ENCODE results near the gene UNC45A. TPM values are rescaled to one million over a fixed set of nuclear protein-coding genes. Genes with fewer than 3 reads are reported as not detected.

UNC45A gene
- total and polyA plus RNA-seq, 2 of the 13 experiments (the other 11 are each of a cell fraction or from before 2014, with no cell fraction given) = 33.8 to 39.7 TPM

DNA sequence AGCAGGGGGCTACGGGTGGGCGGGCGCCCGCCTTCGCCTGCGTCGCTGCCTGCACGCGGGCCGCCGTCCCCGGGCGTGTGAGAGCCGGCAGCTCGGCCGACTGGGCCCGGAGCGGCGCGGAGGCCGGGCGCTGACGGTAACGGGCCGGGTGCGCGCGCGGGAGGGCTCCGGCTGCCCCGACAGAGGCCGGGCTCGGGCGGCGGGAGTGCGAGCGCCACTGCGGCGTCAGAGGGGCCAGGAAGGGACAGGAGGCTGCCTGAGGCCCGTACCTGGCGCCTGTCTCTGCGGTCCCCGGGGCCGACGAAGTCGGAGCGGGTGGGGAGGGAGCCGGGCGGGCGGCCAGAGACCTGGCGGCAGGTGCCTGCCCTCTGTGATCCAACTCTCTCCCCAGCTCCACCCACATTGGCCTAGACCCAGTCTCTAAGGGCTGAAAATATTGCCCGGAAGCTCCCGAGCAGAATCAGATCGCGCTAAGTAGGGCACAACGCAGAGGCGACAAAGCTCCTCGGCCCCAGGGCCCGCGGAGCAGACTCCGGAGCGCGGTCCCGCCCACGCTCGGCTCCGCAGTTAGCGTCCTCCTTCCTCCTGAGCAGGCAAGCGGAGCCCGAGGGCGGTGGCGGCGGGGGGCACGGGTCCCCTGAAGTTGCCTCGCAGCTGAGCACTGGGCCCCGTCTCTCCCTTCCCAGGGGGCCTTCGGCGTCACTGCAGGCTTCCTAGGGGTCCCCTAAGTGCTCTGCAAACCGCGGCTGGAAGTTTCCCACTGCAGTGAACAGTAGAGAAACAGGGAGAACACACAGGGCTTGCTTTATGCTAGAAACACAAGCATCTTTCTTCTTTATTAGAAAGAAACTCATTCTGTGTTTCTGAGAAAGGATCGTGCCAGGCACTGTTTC lies 32.0 kb upstream of the UNC45A start, which contains the start of gene MAN2A2 (continued):
- TF ChIP-seq ELF4 (CRISPR knock-in tag; IDR thresholded peaks at IDR 0.05; ENCODE audit: borderline replicate concordance) = no peak
- TF ChIP-seq, protein P1, sequence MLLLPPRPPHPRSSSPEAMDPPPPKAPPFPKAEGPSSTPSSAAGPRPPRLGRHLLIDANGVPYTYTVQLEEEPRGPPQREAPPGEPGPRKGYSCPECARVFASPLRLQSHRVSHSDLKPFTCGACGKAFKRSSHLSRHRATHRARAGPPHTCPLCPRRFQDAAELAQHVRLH (CRISPR knock-in tag; IDR thresholded peaks at IDR 0.05; ENCODE audit: borderline replicate concordance, low read depth) = no peak
- TF ChIP-seq NR2F6 (IDR thresholded peaks at IDR 0.05) = no peak
- TF ChIP-seq NR2F6 (CRISPR knock-in tag; IDR thresholded peaks at IDR 0.05) = no peak
- no peak for TF ChIP-seq ZNF737 (CRISPR knock-in tag; IDR thresholded peaks at IDR 0.05; ENCODE audit: borderline replicate concordance)
- peak; percentile 29; the same call in 1 of the 2 replicates for TF ChIP-seq ELF1 (CRISPR knock-in tag; IDR thresholded peaks at IDR 0.05)
- no peak for TF ChIP-seq ZNF225 (CRISPR knock-in tag; IDR thresholded peaks at IDR 0.05)
- no peak for TF ChIP-seq ZNF562 (CRISPR knock-in tag; IDR thresholded peaks at IDR 0.05; ENCODE audit: borderline replicate concordance)
- no peak for TF ChIP-seq GZF1 (CRISPR knock-in tag; IDR thresholded peaks at IDR 0.05)
- no peak for TF ChIP-seq HNRNPK (IDR thresholded peaks at IDR 0.05; ENCODE audit: low read depth, low read length, poor library complexity, severe bottlenecking)
- no peak; a peak in 1 of 4 replicates for TF ChIP-seq POLR2A (IDR thresholded peaks at IDR 0.05; ENCODE audit: insufficient read depth in 1 of 2, low read depth in 2 of 2, low read length in 2 of 2)
- TF ChIP-seq, protein P2, sequence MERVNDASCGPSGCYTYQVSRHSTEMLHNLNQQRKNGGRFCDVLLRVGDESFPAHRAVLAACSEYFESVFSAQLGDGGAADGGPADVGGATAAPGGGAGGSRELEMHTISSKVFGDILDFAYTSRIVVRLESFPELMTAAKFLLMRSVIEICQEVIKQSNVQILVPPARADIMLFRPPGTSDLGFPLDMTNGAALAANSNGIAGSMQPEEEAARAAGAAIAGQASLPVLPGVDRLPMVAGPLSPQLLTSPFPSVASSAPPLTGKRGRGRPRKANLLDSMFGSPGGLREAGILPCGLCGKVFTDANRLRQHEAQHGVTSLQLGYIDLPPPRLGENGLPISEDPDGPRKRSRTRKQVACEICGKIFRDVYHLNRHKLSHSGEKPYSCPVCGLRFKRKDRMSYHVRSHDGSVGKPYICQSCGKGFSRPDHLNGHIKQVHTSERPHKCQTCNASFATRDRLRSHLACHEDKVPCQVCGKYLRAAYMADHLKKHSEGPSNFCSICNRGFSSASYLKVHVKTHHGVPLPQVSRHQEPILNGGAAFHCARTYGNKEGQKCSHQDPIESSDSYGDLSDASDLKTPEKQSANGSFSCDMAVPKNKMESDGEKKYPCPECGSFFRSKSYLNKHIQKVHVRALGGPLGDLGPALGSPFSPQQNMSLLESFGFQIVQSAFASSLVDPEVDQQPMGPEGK (CRISPR knock-in tag; IDR thresholded peaks at IDR 0.05) = peak; percentile 30; the same call in 1 of the 2 replicates
- 0 out of 2 replicates have a peak, but pooled peaks have one; percentile 3 for TF ChIP-seq FOSL2 (CRISPR knock-in tag; IDR thresholded peaks at IDR 0.05)
- TF ChIP-seq RBM39 (IDR thresholded peaks at IDR 0.05; ENCODE audit: low read depth, low read length, poor library complexity, severe bottlenecking) = peak; percentile 29
- TF ChIP-seq SIX4 (CRISPR knock-in tag; IDR thresholded peaks at IDR 0.05) = no peak
- no peak for TF ChIP-seq JDP2 (CRISPR knock-in tag; IDR thresholded peaks at IDR 0.05; ENCODE audit: borderline replicate concordance)
- TF ChIP-seq ZNF567 (CRISPR knock-in tag; IDR thresholded peaks at IDR 0.05; ENCODE audit: borderline replicate concordance) = no peak

All from HepG2 (cell line).